T47D (cell line): ENCODE data around the gene GYS1.
"Not testable (repeated sequence)": the region's sequence is repeated elsewhere in the genome, so short reads cannot be mapped to it uniquely, and the experiment has no call there.

Source experiments
- DNase-seq, 2 experiments: peaks; one replicate each; pipeline versions ENCODE4 v3.0.0 to v3.0.0-alpha.2; 2011 to 2012; ENCODE audit warnings: low read depth in 1 of 2, low spot score in 1 of 2
- JUND ChIP-seq: IDR thresholded peaks from 2 replicates; pipeline ENCODE4 v1.6.1; 2012; ENCODE audit warnings: low read depth
- in situ Hi-C: cut with HindIII; loops from 2 replicates; pipeline ENCODE4 v1.10.0; 2016; ENCODE audit warnings: low sequenced_read_pairs, low pct_unique_long_range_greater_than_20kb

Gene GYS1

GRCh38 chr19:48925240-48925843, 67.8 kb downstream of the GYS1 start:
- no peak for DNase-seq
- in situ Hi-C loops, result no loop called here
- TF ChIP-seq JUND, result no peak

- DNase-seq, result no peak
- no peak for TF ChIP-seq JUND
- in situ Hi-C loops, result no loop called here
These were observed 70.3 kb downstream of the GYS1 start for GRCh38 chr19:48922548-48923490.

- TF ChIP-seq JUND, result no peak
- DNase-seq, result no peak
- in situ Hi-C loops, result no loop called here
These were observed 71.2 kb downstream of the GYS1 start for GRCh38 chr19:48921721-48922500.

GRCh38 chr19:48920949-48921348, 72.2 kb downstream of the GYS1 start:
- no peak for DNase-seq
- in situ Hi-C loops, result no loop called here
- TF ChIP-seq JUND, result no peak

- DNase-seq, in situ Hi-C loops: not testable (repeated sequence)
These were observed 73.8 kb downstream of the GYS1 start for GRCh38 chr19:48919271-48919670.

- no peak for TF ChIP-seq JUND
- DNase-seq, result peak in 1 of 2 experiments; percentile 23
- in situ Hi-C loops, result no loop called here
These were observed 74.3 kb downstream of the GYS1 start for GRCh38 chr19:48918801-48919247.
